Stimulated activated CD4-positive, alpha-beta T cell treated with anti-CD3 and anti-CD28 coated beads, TNF-alpha, amount 100 ng/mL, for 24 hours (primary cell): Measurements from ENCODE around the gene MSH5.
"Not testable (repeated sequence)": the region's sequence is repeated elsewhere in the genome, so short reads cannot be mapped to it uniquely, and the experiment has no call there.

Source experiments
- DNase-seq, 3 experiments: peaks; one replicate each; pipeline ENCODE4 v3.0.0-alpha.2; 2020; ENCODE audit warnings: low read depth in 3 of 3

Gene MSH5

DNA sequence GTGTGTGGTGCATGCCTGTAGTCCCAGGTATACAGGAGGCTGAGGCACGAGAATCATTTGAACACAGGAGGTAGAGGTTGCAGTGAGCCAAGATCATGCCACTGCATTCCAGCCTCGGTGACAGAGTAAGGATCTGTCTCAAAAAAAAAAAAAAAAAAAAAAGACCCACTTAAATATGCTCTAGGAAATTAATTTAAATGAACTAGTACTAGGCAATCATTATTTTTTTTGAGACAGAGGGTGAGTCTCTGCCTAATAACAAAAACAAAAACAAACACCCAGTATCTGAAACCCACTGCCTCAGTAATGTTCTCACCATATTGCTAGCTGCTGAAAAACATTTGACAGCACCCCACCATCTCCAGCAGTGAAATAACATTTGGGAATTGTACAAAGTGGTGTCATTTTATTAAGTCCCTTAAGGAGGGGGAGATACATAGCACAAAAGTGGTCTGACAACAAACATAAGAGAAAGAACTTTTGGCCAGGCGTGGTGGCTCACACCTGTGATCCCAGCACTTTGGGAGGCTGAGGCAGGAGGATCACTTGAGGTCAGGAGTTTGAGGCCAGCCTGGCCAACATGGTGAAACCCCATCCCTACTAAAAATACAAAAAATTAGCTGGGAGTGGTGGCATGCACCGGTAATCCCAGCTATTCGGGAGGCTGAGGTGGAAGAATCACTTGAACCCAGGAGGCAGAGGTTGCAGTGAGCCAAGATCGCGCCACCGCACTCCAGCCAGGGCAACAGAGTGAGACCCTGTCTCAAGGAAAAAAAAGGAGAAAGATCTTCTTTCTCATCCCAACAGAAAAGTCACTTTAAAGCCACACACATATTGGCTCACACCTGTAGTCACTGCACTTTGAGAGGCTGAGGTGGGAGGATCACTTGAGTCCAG lies 61.5 kb downstream of the MSH5 start:
- not testable (repeated sequence) for DNase-seq

DNA sequence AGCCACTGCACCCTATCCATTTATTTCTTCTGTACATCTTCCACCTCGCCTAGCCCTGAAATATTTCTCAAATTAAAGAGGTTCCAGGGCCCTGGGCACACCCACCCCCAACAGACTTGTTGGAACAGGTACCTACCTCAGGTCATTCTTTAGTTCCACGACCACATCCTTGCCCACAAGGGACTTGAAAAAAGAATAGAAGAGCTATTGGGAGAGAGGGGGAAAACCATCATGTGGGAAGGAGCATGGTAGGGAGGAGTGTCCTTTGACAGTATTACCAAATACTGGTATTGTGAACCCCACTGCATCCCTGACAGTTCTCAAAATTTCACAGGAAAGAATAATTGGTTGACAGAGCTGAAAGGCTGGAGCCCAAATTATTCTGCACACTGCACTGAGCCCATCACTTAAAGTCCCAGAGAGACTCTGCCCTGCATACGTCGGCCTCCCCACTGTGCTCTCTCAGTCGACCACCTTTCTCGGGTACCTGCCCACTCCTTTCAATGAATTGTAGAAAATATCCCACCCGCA lies 66.2 kb downstream of the MSH5 start:
- DNase-seq: no peak

DNA sequence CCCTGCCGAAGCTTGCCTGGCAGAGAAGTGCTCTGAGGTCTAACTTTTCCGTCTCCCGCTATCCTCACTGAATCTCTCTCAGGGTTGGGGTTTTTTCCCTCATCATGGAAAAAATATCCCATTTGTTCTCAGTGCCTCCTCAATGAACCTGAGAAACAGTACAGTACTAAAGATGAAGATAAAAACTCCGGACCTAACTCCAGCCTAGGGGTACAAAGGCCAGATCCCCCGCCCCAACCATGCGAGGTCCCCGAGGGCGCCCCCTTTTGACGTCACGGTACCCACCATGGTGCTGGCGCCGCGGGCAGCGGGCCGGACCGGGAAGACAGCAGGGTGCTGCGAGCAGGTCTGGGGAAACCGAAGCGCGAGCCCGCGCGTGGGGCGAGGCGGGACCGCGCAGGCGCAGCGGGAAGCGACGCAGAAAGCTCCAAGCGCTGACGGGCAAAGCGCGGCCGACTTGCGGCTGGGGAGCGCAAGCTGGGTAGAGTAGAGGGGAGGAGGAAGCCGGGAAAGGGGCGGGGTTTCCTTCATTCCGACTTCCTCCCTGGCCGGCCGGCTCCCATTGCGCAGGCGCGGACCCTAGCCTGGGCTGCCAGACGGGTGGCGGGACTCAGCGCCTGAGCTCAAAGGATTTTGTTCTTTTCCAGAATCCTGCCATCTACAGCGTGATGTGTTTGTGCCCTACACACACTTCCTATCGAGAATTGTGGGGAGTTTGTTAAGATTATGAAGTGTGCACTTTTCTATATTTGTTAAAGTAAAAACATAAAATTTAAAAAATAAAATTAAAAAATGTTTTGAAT lies 66.9 kb downstream of the MSH5 start, which contains the start of gene LSM2:
LSM2 (minus strand) TSS at position 497 of the 803 bp plus-strand sequence; CDS start at position 288, 209 bp downstream.
- DNase-seq: peak; percentile 93 to 97 (median 96)

DNA sequence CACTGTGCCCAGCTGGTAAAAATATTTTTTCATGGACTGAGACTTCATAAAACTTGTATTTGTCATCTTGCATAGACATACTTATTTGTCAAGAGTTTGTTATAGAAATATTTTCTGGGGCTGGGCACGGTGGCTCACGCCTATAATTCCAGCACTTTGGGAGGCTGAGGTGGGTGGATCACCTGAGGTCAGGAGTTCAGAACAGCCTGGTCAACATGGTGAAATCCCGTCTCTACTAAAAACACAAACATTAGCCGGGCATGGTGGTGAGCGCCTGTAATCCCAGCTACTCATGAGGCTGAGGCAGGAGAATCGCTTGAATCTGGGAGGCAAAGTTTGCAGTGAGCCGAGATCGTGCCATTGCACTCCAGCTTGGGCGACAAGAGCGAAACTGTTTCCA lies 68.8 kb downstream of the MSH5 start:
- DNase-seq: not testable (repeated sequence)

DNA sequence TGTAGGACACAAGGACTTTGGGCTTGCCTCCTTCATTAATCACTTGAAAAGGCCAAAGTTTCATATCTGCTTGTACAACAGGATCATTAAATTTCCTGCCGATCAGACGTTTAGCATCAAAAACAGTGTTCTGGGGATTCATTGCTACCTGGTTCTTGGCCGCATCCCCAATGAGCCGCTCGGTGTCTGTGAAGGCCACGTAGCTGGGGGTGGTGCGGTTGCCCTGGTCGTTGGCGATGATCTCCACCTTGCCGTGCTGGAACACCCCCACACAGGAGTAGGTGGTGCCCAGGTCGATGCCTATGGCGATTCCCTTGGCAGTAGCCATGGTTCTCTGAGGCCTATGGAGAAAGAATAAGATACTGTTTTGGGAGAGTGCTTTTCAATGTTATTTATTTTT lies 71.8 kb downstream of the MSH5 start:
- DNase-seq: no peak
